GM23248 (cell line): ENCODE measurements around the gene CBX3. TPM values are rescaled to one million over a fixed set of nuclear protein-coding genes. Genes with fewer than 3 reads are reported as not detected.
"Not testable (repeated sequence)": the region's sequence is repeated elsewhere in the genome, so short reads cannot be mapped to it uniquely, and the experiment has no call there.

Source experiments
- DNase-seq: peaks from one replicate; pipeline ENCODE4 v3.0.0-alpha.2; 2015
- H2AFZ ChIP-seq: fragments of 200-600 bp; sonication (generic); 2 replicates; pipeline ENCODE4 v1.6.1; 2016; ENCODE audit warnings: antibody characterized with exemption
- H3F3A ChIP-seq: fragments of 200-600 bp; sonication (generic); 2 replicates; pipeline ENCODE4 v1.6.1; 2016; ENCODE audit warnings: mild to moderate bottlenecking, antibody characterized with exemption, mixed run types; ENCODE audit not compliant: insufficient read depth
- H3K27ac ChIP-seq: fragments of 200-600 bp; sonication (generic); 2 replicates; pipeline ENCODE4 v1.5.1; 2016; ENCODE audit warnings: mild to moderate bottlenecking
- H3K27me3 ChIP-seq: fragments of 200-600 bp; sonication (generic); replicated peaks from 2 replicates; pipeline ENCODE4 v1.6.1; 2016; ENCODE audit warnings: mild to moderate bottlenecking; ENCODE audit not compliant: insufficient read depth
- H3K36me3 ChIP-seq: fragments of 200-600 bp; sonication (generic); 2 replicates; pipeline ENCODE4 v1.6.1; 2016; ENCODE audit warnings: low read depth, mild to moderate bottlenecking
- H3K4me1 ChIP-seq: fragments of 200-600 bp; sonication (generic); 2 replicates; pipeline ENCODE4 v1.6.1; 2016; ENCODE audit warnings: mild to moderate bottlenecking; ENCODE audit not compliant: insufficient read depth
- H3K4me2 ChIP-seq: fragments of 200-600 bp; sonication (generic); one replicate; pipeline ENCODE4 v1.6.1; 2016; ENCODE audit warnings: mild to moderate bottlenecking; ENCODE audit not compliant: unreplicated experiment
- H3K4me3 ChIP-seq: fragments of 200-600 bp; sonication (generic); 2 replicates; pipeline ENCODE4 v1.5.1; 2016; ENCODE audit warnings: mild to moderate bottlenecking
- H3K79me2 ChIP-seq: fragments of 200-600 bp; sonication (generic); 2 replicates; pipeline ENCODE4 v1.6.1; 2016; ENCODE audit warnings: mild to moderate bottlenecking; ENCODE audit not compliant: insufficient read depth
- H3K9ac ChIP-seq: fragments of 200-600 bp; sonication (generic); 2 replicates; pipeline ENCODE4 v1.6.1; 2016; ENCODE audit warnings: mild to moderate bottlenecking
- H3K9me2 ChIP-seq: fragments of 200-600 bp; sonication (generic); 2 replicates; pipeline ENCODE4 v1.6.1; 2016; ENCODE audit warnings: mixed run types, mild to moderate bottlenecking, moderate library complexity; ENCODE audit not compliant: insufficient read depth
- H3K9me3 ChIP-seq: fragments of 200-600 bp; sonication (generic); one replicate; pipeline ENCODE4 v1.6.1; 2017; ENCODE audit warnings: low read depth
- H4K20me1 ChIP-seq: fragments of 200-600 bp; sonication (generic); 2 replicates; pipeline ENCODE4 v1.6.0; 2016; ENCODE audit not compliant: insufficient read depth
- EZH2 ChIP-seq: fragments of 200-600 bp; sonication (generic); IDR thresholded peaks from 2 replicates; pipeline ENCODE4 v1.6.1; 2018; ENCODE audit warnings: antibody characterized with exemption, mild to moderate bottlenecking; ENCODE audit not compliant: insufficient read depth, poor library complexity, severe bottlenecking
- EZH2phosphoT487 ChIP-seq: fragments of 200-600 bp; sonication (generic); IDR thresholded peaks from 2 replicates; pipeline ENCODE4 v1.6.1; 2018; ENCODE audit warnings: antibody characterized with exemption, moderate library complexity, mild to moderate bottlenecking, low read depth; ENCODE audit not compliant: insufficient read depth
- WGBS, 2 experiments: methylation state at CpG; one replicate each; pipeline ENCODE4 v1.1.6; 2015 to 2017; ENCODE audit warnings: low lambda C conversion rate in 2 of 2, low coverage in 1 of 2; ENCODE audit errors: missing lambda C conversion rate in 2 of 2; 5-methylcytosine and 5-hydroxymethylcytosine counted together
- in situ Hi-C: fragments of 300-500 bp; cut with MboI; formaldehyde crosslinking; loops from 2 replicates; pipeline ENCODE4 v1.15.0; 2020
- polyA plus RNA-seq: library from polyadenylated mRNA; unstranded; fragments of >200 nt; fragmentation: Nextera tagmentation; extraction: Ambion mirVana; gene quantifications from 2 replicates; pipeline ENCODE4 v1.2.1, GENCODE V29; 2016
- total RNA-seq: library from RNA; depleted of rRNA; stranded (reverse); fragments of >200 nt; shearing (Covaris generic); gene quantifications from 2 replicates; pipeline ENCODE4 v1.2.3, GENCODE V29; 2014; rRNA removed

Gene CBX3
- total RNA-seq (109 and 122 TPM in 2 replicates), polyA plus RNA-seq (71.1 and 73.3 TPM in 2 replicates)

DNA sequence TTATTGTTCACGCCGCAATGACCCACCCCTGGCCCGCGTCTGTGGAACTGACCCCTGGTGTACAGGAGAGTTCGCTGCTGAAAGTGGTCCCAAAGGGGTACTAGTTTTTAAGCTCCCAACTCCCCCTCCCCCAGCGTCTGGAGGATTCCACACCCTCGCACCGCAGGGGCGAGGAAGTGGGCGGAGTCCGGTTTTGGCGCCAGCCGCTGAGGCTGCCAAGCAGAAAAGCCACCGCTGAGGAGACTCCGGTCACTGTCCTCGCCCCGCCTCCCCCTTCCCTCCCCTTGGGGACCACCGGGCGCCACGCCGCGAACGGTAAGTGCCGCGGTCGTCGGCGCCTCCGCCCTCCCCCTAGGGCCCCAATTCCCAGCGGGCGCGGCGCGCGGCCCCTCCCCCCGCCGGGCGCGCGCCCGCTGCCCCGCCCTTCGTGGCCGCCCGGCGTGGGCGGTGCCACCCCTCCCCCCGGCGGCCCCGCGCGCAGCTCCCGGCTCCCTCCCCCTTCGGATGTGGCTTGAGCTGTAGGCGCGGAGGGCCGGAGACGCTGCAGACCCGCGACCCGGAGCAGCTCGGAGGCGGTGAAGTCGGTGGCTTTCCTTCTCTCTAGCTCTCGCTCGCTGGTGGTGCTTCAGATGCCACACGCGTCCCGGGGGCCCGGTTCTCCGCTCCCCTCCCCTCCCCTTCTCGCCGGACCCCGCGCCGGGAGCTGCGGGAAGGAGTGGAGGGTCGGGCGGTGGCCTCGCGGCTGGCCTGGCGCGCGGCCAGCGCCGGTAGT lies at the start of gene CBX3:
TSS of gene CBX3 (plus strand) at position 499 of the 772 bp plus-strand sequence. CDS start 1,254 bp downstream, outside the sequence.
- Histone ChIP-seq H3K9me3 (no peaks in the 10 kb centered on the region), H3K4me1 (peaks cover 48% of the 10 kb centered on the region), H3K27ac (peak within 1 kb of the TSS; percentile 95), H3K4me3 (peak within 1 kb of the TSS; percentile 86), H3K4me2 (peak within 1 kb of the TSS; percentile 90), H3K9me2 (no peaks in the 10 kb centered on the region), H2AFZ (peak within 1 kb of the TSS; percentile 64), H4K20me1 (peaks cover 49% of the 10 kb centered on the region), H3F3A (peaks cover 40% of the 10 kb centered on the region), H3K27me3 (no peaks in the 10 kb centered on the region), H3K9ac (peak within 1 kb of the TSS; percentile 100), H3K36me3 (peaks cover 41% of the 10 kb centered on the region), H3K79me2 (peaks cover 90% of the 10 kb centered on the region)
- TF ChIP-seq EZH2 (no peak), EZH2phosphoT487 (no peak)
- 0 to 1% methylated on average over 25 to 63 of the region's 86 CpGs for WGBS, 2 experiments
- in situ Hi-C loops: no loop called here
- DNase-seq: peak; percentile 88

DNA sequence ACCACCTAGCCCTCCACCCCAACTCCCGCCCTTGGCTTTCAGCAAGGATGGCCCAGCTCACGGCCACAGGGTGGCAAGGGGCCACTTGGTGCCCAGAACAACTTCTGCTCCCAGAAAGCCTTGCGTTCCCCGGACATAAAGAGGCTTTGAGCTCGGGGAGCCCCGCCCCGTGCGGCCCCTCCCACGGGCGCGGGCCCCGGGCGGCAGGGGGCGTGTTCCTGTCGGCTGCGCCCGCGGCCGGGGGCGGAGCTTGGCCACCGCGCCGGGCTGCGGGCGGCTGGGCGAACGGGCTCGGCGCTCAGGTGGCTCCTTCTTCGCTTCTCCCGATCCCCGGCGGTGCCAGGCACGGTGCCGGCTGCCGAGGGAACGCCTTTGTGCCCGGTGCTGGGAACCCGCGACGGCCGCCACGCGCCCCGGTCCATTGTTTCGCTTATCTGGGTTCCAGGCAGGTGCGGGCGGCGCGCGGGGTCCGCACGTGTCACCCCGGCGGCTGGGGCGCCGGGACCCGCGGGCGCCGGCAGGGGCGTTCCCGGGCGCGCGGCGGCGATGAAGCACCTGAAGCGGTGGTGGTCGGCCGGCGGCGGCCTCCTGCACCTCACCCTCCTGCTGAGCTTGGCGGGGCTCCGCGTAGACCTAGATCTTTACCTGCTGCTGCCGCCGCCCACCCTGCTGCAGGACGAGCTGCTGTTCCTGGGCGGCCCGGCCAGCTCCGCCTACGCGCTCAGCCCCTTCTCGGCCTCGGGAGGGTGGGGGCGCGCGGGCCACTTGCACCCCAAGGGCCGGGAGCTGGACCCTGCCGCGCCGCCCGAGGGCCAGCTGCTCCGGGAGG lies 49.4 kb upstream of the CBX3 start, which contains the start of gene NFE2L3:
TSS of gene NFE2L3 (plus strand) at position 246 of the 829 bp plus-strand sequence. CDS start at position 547, 301 bp downstream.
- in situ Hi-C loops: no loop called here
- Histone ChIP-seq H3K9me2 (no peaks in the 10 kb centered on the region), H3K27me3 (peaks cover 28% of the 10 kb centered on the region), H3K9ac (no peak within 1 kb of the TSS), H3K9me3 (no peaks in the 10 kb centered on the region), H3K79me2 (no peaks in the 10 kb centered on the region), H3K4me3 (peak within 1 kb of the TSS; percentile 72), H3K4me1 (peaks cover 17% of the 10 kb centered on the region), H3K27ac (no peak within 1 kb of the TSS), H3F3A (peaks cover 20% of the 10 kb centered on the region), H3K4me2 (peak within 1 kb of the TSS; percentile 60), H3K36me3 (no peaks in the 10 kb centered on the region), H2AFZ (peak within 1 kb of the TSS; percentile 72), H4K20me1 (no peaks in the 10 kb centered on the region)
- 2 to 3% methylated on average over 56 to 76 of the region's 95 CpGs for WGBS, 2 experiments
- peak; percentile 72 for DNase-seq
- TF ChIP-seq EZH2 (no peak), EZH2phosphoT487 (no peak)

GRCh38 chr7:26152782-26153240 lies 48.7 kb upstream of the CBX3 start:
- H3K79me2 ChIP-seq, H3K36me3 ChIP-seq, H3K9me2 ChIP-seq, H3K9me3 ChIP-seq, in situ Hi-C loops, H3K27ac ChIP-seq, H3K9ac ChIP-seq, H4K20me1 ChIP-seq: not testable (repeated sequence)
- DNase-seq: peak; percentile 24
- Histone ChIP-seq H3K4me3 (peak overlapping the region; percentile 72), H3K4me2 (peak overlapping the region; percentile 60), H3K27me3 (peaks cover 28% of the 10 kb centered on the region), H3F3A (peaks cover 20% of the 10 kb centered on the region), H2AFZ (0 out of 2 replicates have a peak overlapping the region, but pooled peaks have one; percentile 72), H3K4me1 (peaks cover 17% of the 10 kb centered on the region)
- 4 to 11% methylated on average over 26 to 29 of the region's 54 CpGs for WGBS, 2 experiments

DNA sequence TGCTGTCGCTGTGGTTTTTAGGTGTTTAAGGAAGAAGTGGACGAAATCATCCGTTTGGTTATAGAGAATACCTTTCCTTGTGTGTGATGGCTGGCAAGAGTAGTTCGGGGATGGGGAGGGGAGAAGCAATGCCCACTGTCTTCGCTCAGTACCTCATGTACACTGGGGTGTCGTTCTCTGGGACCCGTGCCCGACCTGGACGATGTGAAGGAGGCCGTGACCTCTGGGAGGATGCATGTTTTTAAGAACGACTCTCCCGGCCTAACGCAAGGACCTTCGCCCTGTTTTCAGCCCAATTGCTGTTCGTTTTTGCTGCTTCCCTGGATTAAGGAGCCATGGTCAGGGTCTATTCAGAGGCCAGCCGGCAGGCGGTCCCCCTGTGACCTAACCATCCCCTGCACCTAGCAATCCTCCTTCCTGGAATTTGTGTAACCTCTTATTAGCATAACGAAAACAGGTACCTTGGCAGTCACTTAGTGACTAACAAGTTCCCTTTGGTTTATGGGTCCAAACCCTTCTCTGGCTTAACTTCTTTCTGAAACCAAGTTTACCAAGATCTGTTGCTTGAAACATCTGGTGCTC lies 48.2 kb upstream of the CBX3 start:
- peaks cover 20% of the 10 kb centered on the region for H3F3A ChIP-seq
- H3K4me1 ChIP-seq: peaks cover 17% of the 10 kb centered on the region
- no peak for DNase-seq
- WGBS, 2 experiments: 46 to 49% methylated on average over 18 of the region's 18 CpGs
- no peaks in the 10 kb centered on the region for H3K36me3 ChIP-seq
- no peak overlapping the region; the same call in 1 of the 2 replicates for H3K4me3 ChIP-seq
- no peak overlapping the region for H3K9ac ChIP-seq
- H3K4me2 ChIP-seq: no peak overlapping the region
- no peaks in the 10 kb centered on the region for H3K9me2 ChIP-seq
- H4K20me1 ChIP-seq: no peaks in the 10 kb centered on the region
- H3K9me3 ChIP-seq: no peaks in the 10 kb centered on the region
- TF ChIP-seq EZH2: peak; percentile 90
- TF ChIP-seq EZH2phosphoT487: no peak
- H3K27ac ChIP-seq: no peak overlapping the region
- 0 out of 2 replicates have a peak overlapping the region, but pooled peaks have one; percentile 72 for H2AFZ ChIP-seq
- in situ Hi-C loops: no loop called here
- H3K79me2 ChIP-seq: no peaks in the 10 kb centered on the region
- H3K27me3 ChIP-seq: peaks cover 28% of the 10 kb centered on the region
